Kidney capillary endothelial cell (primary cell): ENCODE measurements around the gene KCNIP1.
"Not testable (repeated sequence)": the region's sequence is repeated elsewhere in the genome, so short reads cannot be mapped to it uniquely, and the experiment has no call there.

ENCODE experiments used
- DNase-seq: peaks from one replicate; pipeline ENCODE4 v3.0.0-alpha.2; 2018; ENCODE audit warnings: low spot score

KCNIP1 gene

DNA sequence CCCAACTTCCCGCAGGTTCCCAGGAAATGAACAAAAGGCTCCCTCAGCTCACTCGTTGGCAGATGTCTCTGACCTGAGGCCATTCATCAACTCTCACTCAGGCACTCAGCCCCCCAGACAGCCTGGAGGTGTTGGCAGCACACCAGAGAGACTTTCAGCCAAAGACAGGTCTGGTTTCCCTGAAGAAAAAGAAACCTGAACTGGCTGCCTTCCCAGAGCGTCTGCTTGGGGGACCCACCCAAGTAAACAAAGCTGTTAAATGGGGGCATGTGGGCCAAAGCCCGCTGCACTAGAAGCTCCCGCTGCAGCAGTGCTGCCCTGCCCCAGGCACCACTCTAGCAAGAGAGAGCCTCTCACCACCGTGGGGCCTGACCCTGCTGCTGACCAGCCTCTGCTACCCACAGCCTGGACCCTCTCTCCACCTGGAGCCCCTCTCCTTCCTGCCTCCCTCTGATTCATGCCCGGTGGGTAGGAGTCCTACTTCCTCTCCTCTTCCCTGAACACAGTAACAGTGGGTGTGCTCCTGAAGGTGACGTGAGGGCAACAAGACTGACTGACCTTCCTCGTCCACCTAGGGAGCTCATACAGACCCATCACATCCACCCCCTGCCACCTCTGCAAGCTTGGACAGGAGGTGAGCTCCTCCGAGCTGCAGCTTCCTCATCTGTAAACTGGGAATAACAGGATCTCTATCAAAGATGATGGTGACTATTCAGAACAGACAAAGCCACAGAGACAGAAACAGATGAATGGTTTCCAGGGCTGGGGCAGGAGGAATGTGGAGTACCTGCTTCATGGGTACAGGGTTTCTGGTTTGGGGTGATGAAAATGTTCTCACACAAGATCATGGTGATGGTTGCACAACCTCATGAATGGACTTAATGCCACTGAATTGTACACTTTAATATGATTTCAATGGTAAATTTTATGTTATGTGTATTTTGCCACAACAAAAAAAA lies 248.7 kb downstream of the KCNIP1 start:
- DNase-seq, result no peak

DNA sequence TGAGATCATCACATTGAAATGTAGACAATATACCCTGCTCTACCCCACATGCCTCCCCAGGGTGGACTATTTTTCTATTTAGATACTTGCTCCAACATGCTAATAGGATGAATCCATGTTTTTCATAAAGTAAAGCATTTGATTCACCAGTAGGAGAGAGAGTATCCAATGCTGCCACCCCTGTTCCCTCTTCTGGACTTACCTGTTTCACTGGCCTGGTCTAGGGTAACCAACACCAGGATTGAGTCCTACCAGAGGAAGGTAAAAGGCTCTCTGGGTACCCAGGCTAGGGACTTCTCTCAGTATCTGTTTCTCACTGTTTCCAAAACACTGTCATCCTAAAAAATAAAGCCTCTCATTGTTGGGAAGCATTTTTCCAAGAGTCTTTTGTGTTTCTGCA lies 249.5 kb downstream of the KCNIP1 start:
- DNase-seq, result no peak

DNA sequence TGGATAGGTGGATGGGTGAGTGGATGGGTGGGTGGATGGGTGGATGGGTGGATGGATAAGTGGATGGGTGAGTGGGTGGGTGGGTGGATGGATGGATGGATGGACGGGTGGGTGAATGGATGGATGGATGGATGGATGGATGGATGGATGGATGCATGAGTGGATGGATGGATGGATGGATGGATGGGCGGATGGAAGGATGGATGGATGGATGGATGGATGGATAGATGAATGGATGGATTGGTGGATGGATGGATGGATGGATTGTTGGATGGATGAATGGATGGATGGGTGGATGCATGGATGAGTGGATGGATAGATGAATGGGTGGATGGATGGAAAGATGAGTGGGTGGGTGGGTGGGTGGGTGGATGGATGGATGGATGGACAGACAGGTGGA lies 250.7 kb downstream of the KCNIP1 start:
- not testable (repeated sequence) for DNase-seq

DNA sequence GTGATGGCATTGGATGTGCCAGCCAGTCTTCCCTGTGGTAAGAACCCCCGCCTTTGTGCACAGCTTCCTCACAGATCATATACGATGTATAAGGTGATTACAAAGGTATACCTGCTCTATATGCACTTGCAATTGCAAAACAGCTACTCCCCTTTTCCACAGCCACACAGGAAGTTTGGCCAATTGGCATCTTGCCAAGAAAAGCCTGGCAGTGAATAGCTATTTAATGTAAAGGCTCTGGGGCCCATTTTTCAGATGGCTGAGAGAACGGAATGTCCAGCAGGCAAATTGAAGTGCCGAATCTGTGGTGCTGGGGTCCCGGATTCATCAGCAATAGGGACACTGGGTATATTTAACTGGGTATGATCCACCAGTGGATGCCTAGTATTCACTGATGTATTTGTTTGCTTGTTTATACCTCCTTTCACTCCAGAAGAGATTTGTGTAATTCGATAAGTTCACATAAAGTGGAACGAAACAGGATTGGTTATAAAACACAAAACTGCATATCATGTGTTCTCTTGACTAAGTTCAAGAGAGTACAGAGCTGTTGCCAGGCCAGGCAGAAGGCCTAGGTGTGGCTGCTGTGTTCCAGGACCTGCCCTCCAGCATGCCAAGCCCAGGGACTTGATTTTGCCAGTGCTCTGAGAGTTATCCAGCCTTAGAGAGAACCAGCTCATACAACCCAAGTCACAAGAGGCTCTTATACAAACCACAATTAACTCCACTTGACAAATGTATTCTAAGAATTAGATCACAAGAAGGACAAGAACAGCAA lies 252.0 kb downstream of the KCNIP1 start:
- no peak for DNase-seq

DNA sequence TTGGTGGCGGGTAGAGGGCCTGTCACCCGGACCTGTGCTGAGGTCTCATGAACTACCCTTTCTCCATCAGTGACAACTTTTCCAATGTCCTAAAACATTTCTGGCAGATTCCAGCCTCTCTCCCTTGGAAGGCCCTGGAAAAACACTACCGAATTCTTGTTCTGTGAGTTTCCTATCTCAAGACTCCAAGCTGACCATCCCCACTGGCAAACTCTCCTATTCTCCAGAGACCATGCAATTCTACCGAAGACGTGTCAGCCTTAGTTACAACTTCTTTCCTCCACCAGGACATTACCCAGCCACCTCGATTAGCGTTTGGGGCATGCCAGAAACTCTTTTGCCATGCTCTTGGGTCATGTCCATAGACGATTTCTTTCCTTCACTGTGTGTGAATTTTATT lies 252.9 kb downstream of the KCNIP1 start:
- no peak for DNase-seq

DNA sequence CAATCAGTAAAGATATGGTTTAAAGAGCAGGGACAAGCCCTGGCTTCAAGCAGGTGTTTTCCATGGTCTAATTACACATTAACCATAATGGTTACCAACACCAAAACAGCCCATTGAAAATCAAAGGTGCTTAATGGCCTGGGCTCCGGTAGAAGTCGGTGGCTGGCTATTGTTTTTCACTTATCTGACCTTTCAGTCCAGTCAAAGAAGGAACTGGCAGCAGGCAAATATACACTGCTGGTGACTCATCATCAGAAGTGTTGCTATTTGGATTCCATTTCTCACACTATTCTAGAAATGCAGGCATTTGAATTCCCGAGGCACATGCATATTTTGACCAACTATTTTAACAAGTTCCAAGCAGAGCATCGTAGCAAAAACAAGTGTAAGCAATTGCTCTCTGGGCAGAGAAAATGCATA lies 253.4 kb downstream of the KCNIP1 start:
- peak; percentile 16 for DNase-seq

DNA sequence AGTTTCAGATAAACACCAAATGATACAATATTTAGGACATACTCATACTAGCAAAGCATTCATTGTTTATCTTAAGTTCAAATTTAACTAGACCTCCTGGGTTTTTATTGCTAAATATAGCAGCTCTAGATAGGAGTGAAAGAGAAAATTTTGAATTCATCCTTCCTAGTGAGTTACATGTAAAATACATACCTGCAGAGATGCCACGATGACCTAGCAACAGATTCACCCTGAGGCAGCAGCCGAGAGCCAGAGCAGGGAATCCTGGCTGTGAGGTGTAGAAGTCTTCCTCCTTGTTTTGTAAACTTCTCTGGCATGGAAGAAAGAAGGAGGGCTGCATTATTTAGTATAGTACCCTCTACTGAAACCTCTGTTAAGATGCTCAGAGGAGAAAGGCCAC lies 253.8 kb downstream of the KCNIP1 start:
- DNase-seq, result no peak

DNA sequence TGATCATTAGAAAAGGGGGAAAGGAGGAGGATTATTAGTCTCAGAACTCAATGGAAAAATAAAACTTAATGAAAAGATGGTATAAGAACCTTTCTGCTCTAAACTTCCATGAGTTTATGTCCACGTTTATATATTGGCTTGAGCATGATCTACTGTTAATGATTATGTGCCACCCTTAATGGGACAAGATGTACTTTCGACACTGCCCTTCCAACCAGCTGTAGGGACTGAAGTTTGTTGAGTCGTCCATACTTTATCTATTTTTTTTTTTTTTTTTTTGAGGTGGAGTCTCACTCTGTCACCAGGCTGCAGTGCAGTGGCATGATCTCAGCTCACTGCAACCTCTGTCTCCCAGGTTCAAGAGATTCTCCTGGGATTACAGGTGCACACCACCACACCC lies 254.7 kb downstream of the KCNIP1 start:
- DNase-seq, result no peak

DNA sequence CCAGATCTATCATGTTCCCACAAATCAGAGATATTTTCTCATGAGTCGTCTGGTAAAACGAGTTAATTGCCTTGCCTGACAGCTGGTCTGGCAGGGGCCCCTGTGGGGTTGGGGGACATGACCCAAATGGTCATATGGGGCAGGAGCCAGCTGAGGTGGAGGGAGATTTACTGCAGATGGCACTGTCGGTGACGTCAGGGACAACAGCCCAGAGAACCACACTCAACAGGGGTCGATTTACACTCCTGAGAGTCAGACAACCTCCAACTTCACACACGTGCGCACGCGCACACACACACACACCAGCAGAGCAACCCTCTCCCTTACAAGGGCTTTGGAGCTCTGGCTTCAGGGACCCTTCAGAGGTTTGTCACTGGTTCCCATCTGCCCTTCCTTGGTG lies 256.3 kb downstream of the KCNIP1 start:
- DNase-seq, result no peak

DNA sequence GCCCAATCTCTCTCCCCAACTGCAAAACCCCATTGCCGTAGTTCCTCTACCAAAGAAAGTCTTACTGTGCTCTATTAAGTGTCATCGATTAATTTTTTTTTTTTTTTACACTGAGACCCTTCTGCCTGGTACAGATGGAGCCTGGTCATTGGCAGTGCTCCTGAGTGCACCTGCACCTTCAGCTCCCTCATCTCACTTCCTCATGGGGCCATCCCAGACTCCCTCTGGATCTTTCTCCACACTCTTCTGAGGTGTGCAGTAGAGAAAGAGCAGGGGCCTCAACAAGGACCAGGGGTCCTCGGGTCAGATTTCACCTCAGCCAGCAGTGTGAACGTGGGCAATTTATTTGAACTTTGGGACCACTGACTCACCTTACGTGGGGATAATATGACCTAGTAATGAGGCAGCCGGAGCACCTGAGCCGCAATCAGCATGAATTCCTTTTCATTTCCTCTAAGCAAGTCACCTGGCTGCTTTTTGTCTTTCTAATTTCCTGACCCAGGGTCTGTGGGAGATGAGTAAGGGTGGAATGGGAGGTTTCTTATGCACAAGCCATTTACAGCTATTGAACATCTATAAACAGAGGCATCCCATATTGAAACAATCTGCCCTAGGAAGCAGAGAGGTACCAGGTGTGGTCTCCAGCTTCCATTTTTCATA lies 257.4 kb downstream of the KCNIP1 start:
- DNase-seq, result no peak

DNA sequence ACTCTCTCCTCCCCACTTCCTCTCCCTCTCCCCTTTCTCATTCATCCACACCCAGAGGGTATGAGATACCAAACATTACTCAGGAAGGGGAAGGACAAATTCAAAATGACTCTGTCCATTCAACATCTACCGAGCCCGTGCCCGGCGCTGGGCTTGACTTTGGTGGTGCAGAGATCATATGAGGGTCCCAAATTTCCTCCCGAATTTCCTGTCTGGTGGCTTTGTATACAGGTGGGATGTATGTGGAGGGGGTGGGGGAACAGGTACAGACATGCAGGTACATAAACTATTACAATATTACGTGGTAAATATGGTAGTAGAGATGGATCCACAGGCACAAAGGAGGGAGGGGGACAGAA lies 257.9 kb downstream of the KCNIP1 start:
- no peak for DNase-seq

DNA sequence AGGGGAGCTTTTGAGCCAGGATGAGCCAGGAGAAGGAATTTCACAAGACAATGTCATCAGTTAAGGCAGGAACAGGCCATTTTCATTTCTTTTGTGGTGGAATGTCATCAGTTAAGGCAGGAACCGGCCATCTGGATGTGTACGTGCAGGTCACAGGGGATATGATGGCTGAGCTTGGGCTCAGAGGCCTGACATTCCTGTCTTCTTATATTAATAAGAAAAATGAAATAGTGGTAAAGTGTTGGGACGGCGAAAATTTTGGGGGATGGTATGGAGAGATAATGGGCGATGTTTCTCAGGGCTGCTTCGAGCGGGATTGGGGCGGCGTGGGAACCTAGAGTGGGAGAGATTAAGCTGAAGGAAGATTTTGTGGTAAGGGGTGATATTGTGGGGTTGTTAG lies 258.5 kb downstream of the KCNIP1 start:
- DNase-seq, result not testable (repeated sequence)

DNA sequence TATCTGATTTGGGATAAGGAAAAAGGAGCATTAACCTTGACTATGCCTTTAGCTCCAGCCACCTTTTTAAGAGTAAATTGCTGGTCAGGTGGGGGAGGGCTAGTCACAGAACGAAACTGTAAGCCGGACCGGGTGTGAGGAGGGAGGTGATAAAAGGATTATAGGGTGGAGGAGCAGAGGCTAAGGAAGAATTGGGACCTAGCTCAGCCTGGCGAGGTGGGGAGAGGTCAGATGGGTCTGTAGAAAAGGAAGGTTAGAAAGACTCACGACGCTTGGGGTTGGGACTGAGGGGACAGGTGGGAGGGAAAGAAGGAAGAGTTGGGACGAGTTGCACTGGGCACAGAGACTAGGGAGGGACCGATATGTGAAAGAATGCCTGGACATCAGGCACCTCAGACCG lies 262.0 kb downstream of the KCNIP1 start:
- not testable (repeated sequence) for DNase-seq

DNA sequence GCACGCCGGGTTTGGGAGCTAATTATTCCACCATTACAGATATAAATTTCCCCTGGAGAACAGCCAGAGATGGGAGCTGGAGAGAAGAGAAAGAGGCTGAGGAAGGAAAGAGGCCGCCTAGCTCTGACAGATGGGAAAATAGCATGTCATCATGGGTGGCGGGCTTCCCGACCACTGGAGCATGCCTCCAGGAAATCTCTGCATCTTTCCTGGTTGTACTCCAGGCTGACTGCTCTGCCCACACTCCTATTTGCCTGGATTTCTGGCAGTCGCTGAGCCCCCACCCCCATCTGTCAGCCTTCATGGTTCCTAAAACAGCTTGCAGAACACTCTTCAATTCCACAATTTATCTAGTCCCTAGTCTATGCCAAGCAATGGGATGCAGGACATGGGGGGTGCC lies 265.4 kb downstream of the KCNIP1 start:
- DNase-seq, result no peak

DNA sequence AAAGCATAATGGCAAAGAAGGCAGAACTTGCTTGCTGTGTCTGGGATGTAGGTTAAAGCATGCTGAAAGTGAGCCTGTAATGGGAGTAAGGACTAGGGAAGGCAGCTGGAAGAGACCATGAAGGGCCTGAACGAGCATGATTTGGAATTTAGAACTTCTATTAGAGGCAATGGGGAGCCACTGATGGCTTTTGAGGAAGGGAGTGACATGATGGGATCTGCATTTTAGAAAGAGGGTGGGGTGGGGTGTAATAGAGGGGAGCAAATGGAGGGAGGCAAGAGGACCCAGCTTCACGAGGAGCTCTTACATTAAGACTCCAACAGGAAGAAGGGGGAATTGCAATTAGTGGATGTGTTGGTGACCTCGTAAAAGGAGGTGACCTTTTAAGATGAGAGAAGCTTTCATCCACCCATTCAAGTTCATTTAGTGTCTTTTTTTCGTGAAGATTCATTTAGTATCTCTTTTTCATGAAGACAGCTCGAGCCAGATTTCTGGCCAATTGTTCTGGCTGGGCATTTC lies 266.1 kb downstream of the KCNIP1 start:
- DNase-seq, result no peak

DNA sequence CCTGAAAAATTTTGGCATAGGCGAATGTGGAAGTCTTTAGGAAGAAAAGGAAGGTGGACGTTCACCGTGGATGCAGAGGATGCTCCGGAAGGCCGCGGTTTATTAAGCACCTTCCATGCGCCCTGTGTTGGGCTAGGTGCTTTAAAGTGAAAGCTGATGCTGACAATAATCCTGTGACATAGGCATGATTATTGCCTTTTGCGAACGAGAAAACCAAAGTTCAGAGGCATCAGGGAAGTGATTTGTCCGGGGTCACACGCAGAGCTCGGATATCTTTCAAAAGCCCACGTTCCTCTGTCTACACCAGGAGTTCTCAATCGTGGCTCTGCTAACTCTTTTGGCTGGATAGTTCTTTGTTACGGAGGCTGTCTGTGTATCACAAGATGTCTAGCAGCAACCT lies 267.7 kb downstream of the KCNIP1 start:
- DNase-seq, result no peak

DNA sequence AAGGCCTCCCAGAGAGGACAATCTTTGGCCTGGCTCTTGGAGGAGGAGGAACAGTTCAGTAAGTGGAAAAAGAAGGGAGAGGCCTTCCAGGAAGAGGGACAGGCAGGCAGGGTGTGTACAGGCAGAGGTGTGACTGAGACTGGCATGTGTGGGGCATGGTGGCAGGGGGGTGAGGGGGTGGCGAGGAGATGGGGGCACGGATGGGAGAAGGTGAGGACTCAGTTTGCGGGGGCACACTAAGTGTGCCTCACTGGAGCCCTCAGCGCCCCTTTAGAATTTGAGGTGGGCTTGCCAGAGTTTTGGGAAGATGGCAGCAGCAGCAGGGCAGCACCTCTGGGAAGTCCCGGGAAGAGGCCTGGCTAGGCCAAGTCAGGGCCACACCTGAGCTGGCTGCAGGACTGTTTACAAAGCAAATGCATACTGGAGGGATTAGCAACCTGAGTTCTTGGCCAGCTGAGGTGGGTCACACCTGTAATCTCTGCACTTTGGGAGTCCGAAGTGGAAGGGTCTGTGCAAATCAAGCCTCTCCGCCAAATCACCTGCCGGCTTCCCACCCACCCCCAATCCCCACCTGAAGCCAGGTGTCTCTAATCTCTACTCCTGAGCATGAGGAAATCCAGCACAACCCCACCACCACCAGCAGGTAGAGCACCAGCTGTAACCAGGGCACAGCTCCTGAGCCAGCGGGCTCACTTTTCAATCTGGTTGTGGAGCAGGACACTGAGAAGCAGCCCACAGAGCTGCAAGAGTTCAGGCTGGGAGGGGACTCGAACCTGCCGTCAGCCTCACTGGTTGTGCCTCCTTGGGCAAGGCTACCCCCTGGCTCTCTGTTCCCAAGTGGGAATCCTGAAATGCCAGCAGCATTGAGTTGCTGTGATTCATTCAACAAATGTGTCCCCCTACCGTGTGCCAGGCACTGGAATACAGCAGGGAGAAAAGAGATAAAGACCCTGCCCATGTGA lies 269.5 kb downstream of the KCNIP1 start:
- no peak for DNase-seq

DNA sequence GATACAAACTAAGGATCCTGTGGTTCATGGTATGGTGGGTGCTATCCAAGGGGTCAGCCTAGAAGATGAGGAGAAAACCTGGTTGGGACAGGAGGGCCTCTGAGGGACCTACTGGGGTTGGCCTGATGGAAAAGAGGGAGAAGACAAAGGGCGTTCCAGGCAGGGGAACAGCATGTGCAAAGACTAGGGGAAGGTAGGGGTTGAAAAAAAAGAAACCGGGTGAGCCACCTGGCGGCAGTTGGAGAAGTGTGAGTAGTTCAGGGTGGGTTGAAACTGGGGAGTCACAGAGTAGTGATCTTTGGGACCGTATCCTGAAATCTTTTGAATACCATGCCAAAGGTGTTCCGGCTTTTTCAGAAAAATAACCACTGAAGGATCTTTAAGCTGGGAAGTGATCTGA lies 271.0 kb downstream of the KCNIP1 start:
- no peak for DNase-seq

DNA sequence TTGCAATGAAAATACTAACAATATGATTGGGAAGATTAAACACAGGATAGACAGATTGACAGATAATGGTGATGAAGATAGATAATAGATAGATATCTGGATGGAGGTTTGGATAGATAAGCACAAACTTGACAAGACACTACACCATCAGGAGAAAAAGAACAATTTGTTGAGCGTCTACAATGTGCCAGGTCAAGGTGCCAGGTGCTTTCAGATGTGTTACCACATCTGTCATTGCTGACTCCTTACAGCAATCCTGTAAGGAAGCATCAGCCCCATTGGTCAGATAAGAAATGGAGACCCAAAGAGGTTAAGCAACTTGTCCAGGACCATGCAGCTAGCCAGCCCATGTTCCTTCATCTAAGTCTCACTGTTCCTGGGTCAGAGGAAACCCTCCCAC lies 278.1 kb downstream of the KCNIP1 start:
- no peak for DNase-seq

DNA sequence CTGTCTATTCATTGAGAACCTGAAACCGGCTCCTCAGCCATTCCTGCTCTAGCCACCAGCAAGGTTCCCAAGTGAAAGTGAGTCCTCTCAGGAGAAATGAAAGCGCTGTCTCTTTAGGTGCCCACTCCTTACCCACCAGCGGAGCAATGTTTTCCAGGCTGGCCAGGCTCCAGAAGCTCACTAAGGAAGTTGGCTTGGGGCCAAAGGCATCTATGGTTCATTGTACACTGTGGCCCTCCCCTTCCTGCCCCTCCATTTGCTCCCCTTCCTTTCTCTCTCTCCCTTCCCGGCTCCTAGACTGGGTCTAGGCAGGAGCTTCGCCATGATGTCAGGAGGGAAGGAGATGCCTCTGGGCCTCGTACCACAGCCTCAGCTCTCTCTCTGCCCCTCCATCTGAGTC lies 278.6 kb downstream of the KCNIP1 start:
- no peak for DNase-seq

DNA sequence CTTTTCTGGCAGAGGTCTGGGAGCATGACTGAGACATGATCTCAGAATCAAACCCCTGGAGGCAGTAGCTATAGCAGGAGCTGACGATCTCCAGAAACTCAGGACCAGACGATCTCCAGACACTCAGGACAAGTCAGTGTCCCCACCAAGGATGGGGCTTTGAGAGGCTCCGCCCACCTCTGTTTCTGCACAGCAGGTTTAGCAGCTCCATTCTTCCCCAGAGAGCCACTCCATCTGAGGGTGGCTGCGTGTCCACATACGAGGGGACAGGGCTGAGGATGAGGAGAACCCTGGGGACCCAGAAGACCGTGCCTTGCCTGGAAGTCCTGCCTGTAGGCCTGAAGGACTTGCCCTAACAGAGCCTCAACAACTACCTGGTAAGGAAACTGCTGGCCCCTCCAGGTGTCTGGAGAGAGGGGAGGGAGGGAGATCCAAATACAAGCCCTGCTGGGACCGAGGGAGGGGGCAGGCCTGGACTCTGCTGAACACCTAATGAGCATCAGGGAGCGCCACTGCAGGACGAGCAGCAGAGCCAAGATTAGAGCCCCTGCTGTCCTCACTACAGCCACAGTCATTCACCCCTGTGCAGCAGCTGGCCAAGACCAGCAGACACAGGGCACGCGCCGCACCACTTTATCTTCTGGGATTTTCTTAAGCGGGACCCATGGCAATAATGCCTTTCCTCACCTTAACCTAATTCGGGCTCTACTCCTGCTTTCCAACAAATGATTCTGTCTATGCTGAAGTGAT lies 279.9 kb downstream of the KCNIP1 start, which contains the start of gene GABRP:
Gene GABRP (plus strand): TSS at position 228 of the 750 bp plus-strand sequence. CDS start 4,891 bp downstream, outside the sequence.
- no peak for DNase-seq
